GM21619 (cell line): Measurements from ENCODE around the gene TTC28.

ENCODE experiments used
- ATAC-seq: cut with Tn5 transposase; IDR thresholded peaks from one replicate; pipeline ENCODE4 v1.9.1; 2021; ENCODE audit not compliant: unreplicated experiment

TTC28 gene

DNA sequence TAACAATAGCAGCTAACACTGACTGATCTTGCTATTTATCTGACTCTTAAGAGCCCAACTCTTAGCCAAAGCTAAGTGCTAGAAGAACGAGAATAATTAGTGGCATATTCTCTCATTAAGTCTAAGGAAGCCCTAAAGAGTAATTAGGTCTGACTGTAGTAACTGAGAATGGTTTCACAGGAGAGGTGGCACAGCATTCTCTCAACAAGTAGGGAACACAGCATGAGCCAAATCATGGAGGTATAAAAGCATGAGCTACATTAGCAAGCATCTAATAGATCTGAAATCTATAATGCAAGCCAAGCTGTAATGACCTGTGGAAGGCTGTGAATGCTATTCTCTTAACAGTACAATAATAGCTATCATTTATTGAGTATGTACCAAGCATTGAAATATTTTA is 230.6 kb downstream of the TTC28 start:
- no peak for ATAC-seq

DNA sequence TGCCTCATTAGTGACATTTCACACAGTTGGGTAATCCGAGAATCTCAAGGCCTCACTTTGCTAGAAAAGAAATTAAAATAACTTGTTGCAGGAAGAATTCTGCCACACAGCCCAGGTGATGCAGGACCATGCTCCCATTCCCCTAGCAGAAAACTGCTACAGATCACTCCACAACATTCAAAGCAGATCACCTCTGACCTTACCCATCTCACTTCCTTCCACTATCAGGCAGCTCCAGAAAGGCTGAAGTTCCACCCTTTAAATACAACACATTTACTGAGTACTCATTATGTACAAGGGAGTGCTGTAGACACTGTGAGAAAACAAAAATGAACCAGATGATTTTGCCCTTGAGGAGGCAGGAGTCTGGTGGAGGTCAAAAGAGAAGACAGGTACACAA is 231.0 kb downstream of the TTC28 start:
- no peak for ATAC-seq

DNA sequence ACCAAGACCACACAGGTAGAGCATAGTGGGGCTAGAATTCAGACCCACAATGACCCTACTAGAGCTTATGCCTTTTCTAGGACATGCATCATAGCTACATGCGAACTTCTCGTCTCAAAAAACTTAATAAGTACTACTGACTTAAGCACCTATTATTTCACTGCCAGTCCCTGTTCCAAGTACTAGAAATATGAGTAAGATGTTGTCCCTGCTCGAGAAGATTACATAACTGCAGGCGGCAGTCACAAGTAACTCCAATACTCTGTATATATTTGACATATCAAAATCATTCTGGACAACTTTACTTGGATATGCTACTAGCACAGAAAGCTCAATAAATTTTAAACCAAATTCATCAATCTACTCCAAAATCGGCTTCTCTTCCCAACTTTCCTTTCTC is 235.0 kb downstream of the TTC28 start:
- no peak for ATAC-seq

- ATAC-seq = no peak
Measured at GRCh38 chr22:28443526-28443876, 236.1 kb downstream of the TTC28 start.

- no peak for ATAC-seq
Measured at GRCh38 chr22:28442711-28443525, 236.7 kb downstream of the TTC28 start.

- peak; percentile 58 for ATAC-seq
Measured at GRCh38 chr22:28442264-28442710, 237.4 kb downstream of the TTC28 start.

- no peak for ATAC-seq
Measured at GRCh38 chr22:28441720-28442263, 237.8 kb downstream of the TTC28 start.

- ATAC-seq = no peak
Measured at GRCh38 chr22:28440592-28441390, 238.8 kb downstream of the TTC28 start.

DNA sequence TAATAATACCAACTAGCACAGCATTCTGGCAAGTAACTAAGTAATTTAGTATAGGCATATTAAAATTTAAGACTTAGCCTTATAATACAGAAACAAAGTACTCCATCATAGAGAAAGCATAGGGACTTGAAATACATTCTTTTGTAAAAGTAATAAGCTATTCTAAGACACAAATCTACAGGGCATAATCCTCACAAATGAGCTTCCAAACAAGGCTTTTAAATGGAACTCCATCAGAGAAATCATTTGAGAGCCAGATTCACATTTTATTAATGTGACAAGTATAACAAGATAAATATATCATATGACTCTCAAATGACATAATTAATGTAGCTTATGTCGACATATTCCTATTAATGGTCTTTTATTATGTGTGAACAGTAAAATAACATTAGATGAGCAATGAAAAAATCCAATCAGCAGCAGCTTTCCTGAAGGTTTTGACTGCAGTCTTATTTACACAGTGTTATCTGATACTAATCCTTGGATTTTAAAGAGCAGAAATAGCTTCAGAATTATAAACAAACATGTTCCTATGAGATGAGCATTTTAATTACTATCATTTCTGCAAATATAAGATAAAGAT is 241.4 kb downstream of the TTC28 start:
- no peak for ATAC-seq

DNA sequence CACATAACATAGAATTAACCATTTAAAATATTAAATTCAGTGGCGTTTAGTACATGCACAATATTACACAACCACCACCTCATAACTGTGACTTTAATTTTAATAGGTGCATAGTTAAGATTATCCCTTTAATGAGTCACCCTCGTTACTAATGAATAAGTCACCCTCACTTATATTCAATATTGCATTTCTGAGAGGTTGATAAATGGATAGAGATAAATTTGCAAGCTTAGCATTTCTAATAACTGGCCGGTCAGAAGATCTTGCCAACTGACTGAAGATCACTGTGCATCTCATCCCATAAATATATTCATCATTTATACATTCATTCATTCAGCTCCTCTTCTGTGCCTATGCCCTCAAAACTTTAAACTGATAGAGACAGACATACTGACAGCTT is 243.7 kb downstream of the TTC28 start:
- no peak for ATAC-seq

DNA sequence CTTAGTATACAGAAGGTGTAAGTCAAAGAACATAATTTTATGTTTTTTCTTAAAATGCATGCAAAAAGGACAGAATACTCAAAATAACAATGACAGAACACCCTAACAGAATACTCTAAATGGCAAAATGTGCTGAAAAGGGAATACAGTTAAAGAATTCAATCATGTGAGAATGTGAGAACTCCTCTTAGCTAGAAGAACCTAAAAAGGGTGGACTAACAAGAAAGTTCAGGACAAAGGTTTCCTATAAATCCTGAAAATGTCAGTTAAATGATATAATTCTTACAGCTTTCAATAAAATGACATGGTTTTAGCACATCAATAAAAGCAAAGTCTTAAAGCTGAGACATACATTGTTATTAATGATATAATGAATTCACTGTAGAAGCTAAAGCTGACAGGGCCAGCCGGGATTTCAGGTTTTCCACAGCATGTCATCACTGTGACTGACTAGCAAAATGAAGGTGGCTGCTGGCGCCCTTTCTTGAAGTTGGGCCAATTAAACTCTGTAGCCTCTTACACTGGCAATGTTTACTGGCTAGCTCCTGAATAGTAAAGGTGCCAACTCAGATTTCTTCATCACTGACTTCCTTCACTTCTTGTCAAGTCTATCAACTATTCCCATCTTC is 244.4 kb downstream of the TTC28 start:
- no peak for ATAC-seq

- ATAC-seq = no peak
Measured at GRCh38 chr22:28430466-28431025, 249.1 kb downstream of the TTC28 start.

- no peak for ATAC-seq
Measured at GRCh38 chr22:28429711-28430110, 249.9 kb downstream of the TTC28 start.

- no peak for ATAC-seq
Measured at GRCh38 chr22:28428271-28428670, 251.4 kb downstream of the TTC28 start.

- ATAC-seq = no peak
Measured at GRCh38 chr22:28426346-28427132, 253.1 kb downstream of the TTC28 start.

GRCh38 chr22:28425211-28425610 is 254.4 kb downstream of the TTC28 start:
- ATAC-seq = no peak

DNA sequence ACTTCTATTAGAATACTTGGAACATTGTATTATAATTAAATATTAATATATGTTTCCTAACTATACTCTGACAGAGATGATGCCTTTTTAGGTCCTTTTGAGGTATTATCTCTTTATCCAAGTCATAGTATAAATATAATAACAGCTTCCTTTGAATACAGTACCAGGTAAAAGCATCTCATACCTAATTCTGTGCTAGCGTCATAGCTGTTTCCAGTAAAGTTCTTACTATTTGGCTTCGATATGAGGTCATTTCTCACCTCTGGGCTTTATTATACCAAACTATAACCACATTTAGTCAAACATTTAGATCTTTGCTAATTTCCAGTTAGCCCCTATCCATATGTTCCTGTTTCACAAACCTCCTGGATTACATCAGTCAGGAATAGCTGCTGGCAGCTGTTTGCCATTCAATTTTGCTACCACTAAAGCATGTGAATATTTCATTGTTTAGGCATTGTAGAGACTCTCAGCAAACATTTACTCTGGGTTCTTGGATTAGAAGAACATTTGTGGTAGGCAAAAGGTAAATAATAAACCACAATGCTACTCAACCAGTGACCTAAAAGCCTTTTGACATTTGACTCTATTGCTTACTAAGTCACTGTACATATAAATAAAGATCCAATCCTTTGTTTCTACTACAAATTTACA is 255.1 kb downstream of the TTC28 start:
- ATAC-seq = no peak

GRCh38 chr22:28419919-28420318 is 259.7 kb downstream of the TTC28 start:
- ATAC-seq = no peak

GRCh38 chr22:28418008-28418407 is 261.6 kb downstream of the TTC28 start:
- ATAC-seq = no peak

GRCh38 chr22:28417431-28417830 is 262.2 kb downstream of the TTC28 start:
- no peak for ATAC-seq
